HEK293 (cell line): ENCODE results near the gene TMED4.

Experiments
- CTCF ChIP-seq: fragments of 450-650 bp; formaldehyde crosslinking; IDR thresholded peaks from 2 replicates; pipeline ENCODE4 v1.5.1; 2016; ENCODE audit warnings: missing biosample characterization, missing genetic modification characterization
- GLI2 ChIP-seq: fragments of 450-650 bp; formaldehyde crosslinking; IDR thresholded peaks from 2 replicates; pipeline ENCODE4; 2017; ENCODE audit warnings: missing biosample characterization, missing genetic modification characterization, low read depth, borderline replicate concordance
- REST ChIP-seq: fragments of 450-650 bp; formaldehyde crosslinking; IDR thresholded peaks from 2 replicates; pipeline ENCODE4 v1.5.1; 2016; ENCODE audit warnings: missing biosample characterization, missing genetic modification characterization
- YY2 ChIP-seq: fragments of 450-650 bp; formaldehyde crosslinking; IDR thresholded peaks from 2 replicates; pipeline ENCODE4 v1.5.1; 2016; ENCODE audit warnings: missing biosample characterization, missing genetic modification characterization
- ZNF202 ChIP-seq: fragments of 450-650 bp; formaldehyde crosslinking; IDR thresholded peaks from 2 replicates; pipeline ENCODE4 v1.5.1; 2016; ENCODE audit warnings: missing biosample characterization, missing genetic modification characterization, borderline replicate concordance
- ZNF239 ChIP-seq: fragments of 450-650 bp; formaldehyde crosslinking; IDR thresholded peaks from 2 replicates; pipeline ENCODE4 v1.5.1; 2016; ENCODE audit warnings: missing biosample characterization, missing genetic modification characterization
- ZNF391 ChIP-seq: fragments of 450-650 bp; formaldehyde crosslinking; IDR thresholded peaks from 2 replicates; pipeline ENCODE4 v1.5.1; 2016; ENCODE audit warnings: low read depth, missing biosample characterization, missing genetic modification characterization, borderline replicate concordance
- ZNF660 ChIP-seq: fragments of 450-650 bp; IDR thresholded peaks from 2 replicates; pipeline ENCODE4 v1.5.1; 2018; ENCODE audit warnings: missing biosample characterization, mild to moderate bottlenecking, missing genetic modification characterization

GRCh38 chr7:44572771-44573170 lies 9.3 kb downstream of the TMED4 start:
- no peak for TF ChIP-seq CTCF (tag by site-specific recombination)
- no peak for TF ChIP-seq ZNF202 (tag by site-specific recombination)
- no peak for TF ChIP-seq YY2 (tag by site-specific recombination)
- TF ChIP-seq REST (tag by site-specific recombination) = no peak
- TF ChIP-seq ZNF391 (tag by site-specific recombination) = no peak
- TF ChIP-seq GLI2 (tag by site-specific recombination) = no peak
- TF ChIP-seq ZNF239 (tag by site-specific recombination) = no peak
- no peak for TF ChIP-seq ZNF660
